ENCODE data around the gene TNN.

DNA sequence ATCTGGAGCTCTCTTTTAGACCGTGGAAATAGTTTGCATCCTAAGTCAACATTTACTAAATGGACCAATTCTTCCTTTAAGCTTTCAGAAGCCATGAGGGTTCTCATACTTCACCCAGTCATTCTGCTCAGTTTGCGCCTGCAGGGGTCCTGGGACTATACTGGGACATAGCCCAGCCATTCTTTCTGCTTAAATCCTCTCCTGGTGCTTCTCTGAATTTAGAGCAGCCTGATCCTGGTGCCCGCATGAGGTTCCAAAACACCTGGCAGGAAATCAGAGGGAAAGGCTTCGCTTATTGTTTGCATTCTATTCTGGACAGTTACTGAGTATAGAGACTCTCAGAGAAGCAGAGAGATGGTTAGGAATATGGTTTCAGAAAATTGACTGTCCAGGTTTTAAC, 27.0 kb downstream of the TNN start:
- TF ChIP-seq CTCF (IDR thresholded peaks at IDR 0.05) (no peak), POLR2A (IDR thresholded peaks at IDR 0.05) (no peak)
